ENCODE measurements around the gene LYVE1. TPM values are rescaled to one million over a fixed set of nuclear protein-coding genes. Genes with fewer than 3 reads are reported as not detected.

Gene LYVE1
- not detected for total RNA-seq

GRCh38 chr11:10568486-10568941 lies at the start of gene LYVE1:
LYVE1 (minus strand) TSS chr11:10568665; CDS start chr11:10568532, 133 bp downstream.
- ChIA-PET CTCF (interaction anchor here (1.3 to 1.7 kb wide), 2 partner anchors 27 to 155 kb away, joined by 5 read pairs; partner anchors contain the start of gene RNF141), POLR2A (no interaction called here)
- intact Hi-C loops (cut with micrococcal nuclease) = no loop called here
- H3K4me3 Mint-ChIP-seq = no peak within 1 kb of the TSS
- H3K36me3 Mint-ChIP-seq = no peaks in the 10 kb centered on the region
- no peaks in the 10 kb centered on the region for H3K4me1 Mint-ChIP-seq (ENCODE audit: low read depth)
- H3K9me3 Mint-ChIP-seq = no peaks in the 10 kb centered on the region
- H3K27ac Mint-ChIP-seq = no peak within 1 kb of the TSS
- no peaks in the 10 kb centered on the region for H3K27me3 Mint-ChIP-seq
- no peak for DNase-seq

- Mint-ChIP-seq H3K4me1 (ENCODE audit: low read depth) (no peaks in the 10 kb centered on the region), H3K9me3 (no peaks in the 10 kb centered on the region), H3K27me3 (peaks cover 5% of the 10 kb centered on the region), H3K36me3 (no peaks in the 10 kb centered on the region), H3K27ac (no peak overlapping the region), H3K4me3 (no peak overlapping the region)
- ChIA-PET CTCF (interaction anchor here (1.0 to 1.9 kb wide), 3 partner anchors 37 to 211 kb away, joined by 3 to 5 read pairs (median 3); partner anchors contain the start of gene RNF141), POLR2A (no interaction called here)
- intact Hi-C loops (cut with micrococcal nuclease) = no loop called here
- DNase-seq = no peak
Measured at GRCh38 chr11:10617551-10617950, 49.1 kb upstream of the LYVE1 start.

GRCh38 chr11:10611979-10612862 lies 43.8 kb upstream of the LYVE1 start:
- H3K9me3 Mint-ChIP-seq = no peaks in the 10 kb centered on the region
- CTCF ChIA-PET = no interaction called here
- DNase-seq = no peak
- no peak overlapping the region for H3K4me3 Mint-ChIP-seq
- H3K27ac Mint-ChIP-seq = no peak overlapping the region
- no peaks in the 10 kb centered on the region for H3K36me3 Mint-ChIP-seq
- POLR2A ChIA-PET = no interaction called here
- intact Hi-C loops (cut with micrococcal nuclease) = no loop called here
- no peaks in the 10 kb centered on the region for H3K4me1 Mint-ChIP-seq (ENCODE audit: low read depth)
- peaks cover 16% of the 10 kb centered on the region for H3K27me3 Mint-ChIP-seq

- Mint-ChIP-seq H3K9me3 (no peaks in the 10 kb centered on the region), H3K27me3 (peaks cover 19% of the 10 kb centered on the region), H3K36me3 (no peaks in the 10 kb centered on the region), H3K27ac (no peak overlapping the region), H3K4me1 (ENCODE audit: low read depth) (peaks cover 5% of the 10 kb centered on the region), H3K4me3 (no peak overlapping the region)
- intact Hi-C loops (cut with micrococcal nuclease) = no loop called here
- no peak for DNase-seq
- POLR2A ChIA-PET = no interaction called here
- CTCF ChIA-PET = interaction anchor here (2.3 kb wide), 1 partner anchor 69 kb away, joined by 6 read pairs; the partner anchor contains the start of gene RNF141
Measured at GRCh38 chr11:10609636-10610035, 41.2 kb upstream of the LYVE1 start.

- no peak for DNase-seq
- Mint-ChIP-seq H3K27me3 (peaks cover 14% of the 10 kb centered on the region), H3K4me3 (no peak overlapping the region), H3K4me1 (ENCODE audit: low read depth) (peaks cover 5% of the 10 kb centered on the region), H3K27ac (no peak overlapping the region), H3K36me3 (no peaks in the 10 kb centered on the region), H3K9me3 (no peaks in the 10 kb centered on the region)
- CTCF ChIA-PET = interaction anchor here (0.7 to 2.3 kb wide), 2 partner anchors 68 to 78 kb away, joined by 3 to 6 read pairs; partner anchors contain the start of gene RNF141
- POLR2A ChIA-PET = no interaction called here
- intact Hi-C loops (cut with micrococcal nuclease) = no loop called here
Measured at GRCh38 chr11:10608584-10608983, 40.1 kb upstream of the LYVE1 start.

- POLR2A ChIA-PET = no interaction called here
- H3K36me3 Mint-ChIP-seq = no peaks in the 10 kb centered on the region
- intact Hi-C loops (cut with micrococcal nuclease) = no loop called here
- peaks cover 14% of the 10 kb centered on the region for H3K27me3 Mint-ChIP-seq
- no peaks in the 10 kb centered on the region for H3K9me3 Mint-ChIP-seq
- H3K4me1 Mint-ChIP-seq (ENCODE audit: low read depth) = peaks cover 5% of the 10 kb centered on the region
- H3K4me3 Mint-ChIP-seq = no peak overlapping the region
- no peak for DNase-seq
- CTCF ChIA-PET = interaction anchor here (0.6 to 2.2 kb wide), 3 partner anchors 46 to 77 kb away, joined by 3 to 7 read pairs (median 3); partner anchors contain the start of gene RNF141
- no peak overlapping the region for H3K27ac Mint-ChIP-seq
Measured at GRCh38 chr11:10607462-10608132, 39.1 kb upstream of the LYVE1 start.

- intact Hi-C loops (cut with micrococcal nuclease) = loop anchor here (1.0 kb wide), 1 partner anchor 12 kb away; no protein-coding TSS in a partner anchor
- ChIA-PET CTCF (interaction anchor here (1.1 to 2.2 kb wide), 2 partner anchors 15 to 65 kb away, joined by 3 to 7 read pairs; partner anchors contain the start of gene RNF141), POLR2A (interaction anchor here (2.3 kb wide), 1 partner anchor 12 kb away, joined by 4 read pairs; no protein-coding TSS in a partner anchor)
- peaks cover 10% of the 10 kb centered on the region for H3K27me3 Mint-ChIP-seq
- H3K4me3 Mint-ChIP-seq = no peak overlapping the region
- no peaks in the 10 kb centered on the region for H3K36me3 Mint-ChIP-seq
- H3K4me1 Mint-ChIP-seq (ENCODE audit: low read depth) = peaks cover 5% of the 10 kb centered on the region
- no peaks in the 10 kb centered on the region for H3K9me3 Mint-ChIP-seq
- H3K27ac Mint-ChIP-seq = no peak overlapping the region
- DNase-seq = no peak
Measured at GRCh38 chr11:10606536-10607208, 38.2 kb upstream of the LYVE1 start.

GRCh38 chr11:10605941-10606381 lies 37.5 kb upstream of the LYVE1 start:
- H3K36me3 Mint-ChIP-seq = no peaks in the 10 kb centered on the region
- CTCF ChIA-PET = interaction anchor here (1.1 to 2.2 kb wide), 2 partner anchors 16 to 64 kb away, joined by 3 to 7 read pairs; partner anchors contain the start of gene RNF141
- H3K4me1 Mint-ChIP-seq (ENCODE audit: low read depth) = peaks cover 5% of the 10 kb centered on the region
- no peak for DNase-seq
- H3K4me3 Mint-ChIP-seq = no peak overlapping the region
- peaks cover 10% of the 10 kb centered on the region for H3K27me3 Mint-ChIP-seq
- intact Hi-C loops (cut with micrococcal nuclease) = loop anchor here (1.0 kb wide), 1 partner anchor 12 kb away; no protein-coding TSS in a partner anchor
- no peak overlapping the region for H3K27ac Mint-ChIP-seq
- POLR2A ChIA-PET = interaction anchor here (2.3 kb wide), 1 partner anchor 11 kb away, joined by 4 read pairs; no protein-coding TSS in a partner anchor
- H3K9me3 Mint-ChIP-seq = no peaks in the 10 kb centered on the region

- CTCF ChIA-PET = interaction anchor here (1.0 to 1.3 kb wide), 2 partner anchors 11 to 64 kb away, joined by 3 to 4 read pairs; partner anchors contain the start of gene RNF141
Measured at GRCh38 chr11:10604798-10605197, 36.3 kb upstream of the LYVE1 start.

GRCh38 chr11:10604340-10604748 lies 35.9 kb upstream of the LYVE1 start:
- H3K36me3 Mint-ChIP-seq = no peaks in the 10 kb centered on the region
- CTCF ChIA-PET = interaction anchor here (1.0 to 1.3 kb wide), 2 partner anchors 11 to 64 kb away, joined by 3 to 4 read pairs; partner anchors contain the start of gene RNF141
- H3K4me3 Mint-ChIP-seq = no peak overlapping the region
- intact Hi-C loops (cut with micrococcal nuclease) = no loop called here
- H3K27me3 Mint-ChIP-seq = peaks cover 10% of the 10 kb centered on the region
- no peak overlapping the region for H3K27ac Mint-ChIP-seq
- DNase-seq = no peak
- H3K9me3 Mint-ChIP-seq = no peaks in the 10 kb centered on the region
- peaks cover 5% of the 10 kb centered on the region for H3K4me1 Mint-ChIP-seq (ENCODE audit: low read depth)
- POLR2A ChIA-PET = interaction anchor here (2.3 kb wide), 1 partner anchor 10 kb away, joined by 4 read pairs; no protein-coding TSS in a partner anchor

More at GRCh38 chr11:10604798-10605197, 36.3 kb upstream of the LYVE1 start:
- Mint-ChIP-seq H3K27me3 (peaks cover 10% of the 10 kb centered on the region), H3K4me3 (no peak overlapping the region), H3K27ac (no peak overlapping the region), H3K9me3 (no peaks in the 10 kb centered on the region), H3K4me1 (ENCODE audit: low read depth) (peaks cover 5% of the 10 kb centered on the region), H3K36me3 (no peaks in the 10 kb centered on the region)
- intact Hi-C loops (cut with micrococcal nuclease) = no loop called here
- POLR2A ChIA-PET = interaction anchor here (2.3 kb wide), 1 partner anchor 10 kb away, joined by 4 read pairs; no protein-coding TSS in a partner anchor
- DNase-seq = no peak

- no peak for DNase-seq
- intact Hi-C loops (cut with micrococcal nuclease) = no loop called here
- CTCF ChIA-PET = interaction anchor here (1.0 to 1.3 kb wide), 2 partner anchors 10 to 63 kb away, joined by 3 to 4 read pairs; partner anchors contain the start of gene RNF141
- Mint-ChIP-seq H3K4me3 (no peak overlapping the region), H3K27ac (no peak overlapping the region), H3K4me1 (ENCODE audit: low read depth) (peaks cover 5% of the 10 kb centered on the region), H3K36me3 (no peaks in the 10 kb centered on the region), H3K9me3 (no peaks in the 10 kb centered on the region), H3K27me3 (peaks cover 10% of the 10 kb centered on the region)
- POLR2A ChIA-PET = no interaction called here
Measured at GRCh38 chr11:10603721-10604297, 35.3 kb upstream of the LYVE1 start.

Measured in activated CD4-positive, alpha-beta memory T cell treated with anti-CD3 and anti-CD28 coated beads for 36 hours (primary cell).